ENCODE results near the gene AKAP13.

Gene AKAP13

GRCh38 chr15:85718271-85718971 lies 338.0 kb downstream of the AKAP13 start:
- DNase-seq, result no peak

DNA sequence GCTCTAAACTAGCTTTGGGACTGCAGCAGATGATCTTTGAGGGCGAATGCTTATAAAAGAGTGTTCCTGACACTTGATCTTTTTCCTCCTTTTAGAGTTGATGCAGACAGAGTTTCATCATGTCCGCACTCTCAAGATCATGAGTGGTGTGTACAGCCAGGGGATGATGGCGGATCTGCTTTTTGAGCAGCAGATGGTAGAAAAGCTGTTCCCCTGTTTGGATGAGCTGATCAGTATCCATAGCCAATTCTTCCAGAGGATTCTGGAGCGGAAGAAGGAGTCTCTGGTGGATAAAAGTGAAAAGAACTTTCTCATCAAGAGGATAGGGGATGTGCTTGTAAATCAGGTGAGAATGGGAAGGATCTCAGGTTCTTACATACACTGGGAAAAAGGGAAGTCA lies 338.6 kb downstream of the AKAP13 start:
- no peak for DNase-seq

- no peak for DNase-seq
Observed at GRCh38 chr15:85722374-85723152, 342.2 kb downstream of the AKAP13 start.

- no peak for DNase-seq
Observed at GRCh38 chr15:85723960-85724945, 343.9 kb downstream of the AKAP13 start.

GRCh38 chr15:85725019-85725418 lies 344.6 kb downstream of the AKAP13 start:
- no peak for DNase-seq

DNA sequence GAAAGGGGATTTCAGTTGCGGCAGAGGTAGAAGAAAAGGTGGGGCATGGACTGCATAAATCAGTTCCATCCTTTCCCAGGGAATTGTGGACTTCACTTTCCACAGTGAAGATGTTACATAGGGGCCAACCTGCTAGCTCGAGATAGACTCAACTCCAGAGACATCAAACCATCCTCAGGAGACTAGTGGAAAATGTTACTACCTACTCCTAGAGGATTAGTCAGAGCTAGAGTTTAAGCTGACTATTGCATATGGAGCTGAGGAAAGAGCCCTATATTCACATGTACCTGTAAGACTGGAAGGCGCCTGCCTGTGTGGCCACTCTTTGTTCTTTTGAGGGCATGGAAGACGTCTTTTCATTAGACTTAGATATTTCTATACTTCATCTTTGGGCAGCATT lies 345.2 kb downstream of the AKAP13 start:
- DNase-seq, result no peak

GRCh38 chr15:85726454-85726853 lies 346.1 kb downstream of the AKAP13 start:
- DNase-seq, result no peak

DNA sequence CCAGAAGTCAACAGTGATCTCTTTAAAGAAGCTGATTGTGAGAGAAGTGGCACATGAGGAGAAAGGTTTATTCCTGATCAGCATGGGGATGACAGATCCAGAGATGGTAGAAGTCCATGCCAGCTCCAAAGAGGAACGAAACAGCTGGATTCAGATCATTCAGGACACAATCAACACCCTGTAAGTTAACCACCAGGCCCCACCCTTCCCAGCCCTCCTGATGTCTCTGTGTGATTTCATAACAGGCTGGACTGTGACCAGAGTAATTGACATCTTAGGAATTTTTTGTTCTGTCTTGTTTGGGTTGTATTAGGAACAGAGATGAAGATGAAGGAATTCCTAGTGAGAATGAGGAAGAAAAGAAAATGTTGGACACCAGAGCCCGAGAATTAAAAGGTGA lies 346.7 kb downstream of the AKAP13 start:
- no peak for DNase-seq

GRCh38 chr15:85730001-85730820 lies 349.8 kb downstream of the AKAP13 start:
- DNase-seq, result peak in 1 of 2 donors; percentile 42

DNA sequence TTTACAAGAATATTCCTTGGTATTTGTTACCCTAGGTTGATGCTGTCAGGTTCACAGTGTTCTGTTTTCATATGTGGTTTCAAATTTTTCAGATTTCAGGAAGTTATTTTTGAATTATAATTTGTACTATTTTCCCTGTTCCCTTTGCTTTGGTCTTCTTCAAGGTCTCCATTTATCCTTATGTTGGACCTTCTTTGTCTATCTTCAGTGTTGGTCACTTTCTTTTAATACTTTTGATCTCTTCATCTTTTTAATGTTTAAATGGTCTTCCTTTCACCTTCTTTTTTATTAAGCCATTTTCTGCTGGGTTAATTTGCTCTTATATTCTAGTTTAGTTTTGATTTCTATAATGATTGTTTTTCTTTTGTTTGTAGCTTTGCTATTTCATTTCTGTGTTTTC lies 353.0 kb downstream of the AKAP13 start:
- no peak for DNase-seq

- no peak for DNase-seq
Observed at GRCh38 chr15:85737061-85737460, 356.7 kb downstream of the AKAP13 start.

DNA sequence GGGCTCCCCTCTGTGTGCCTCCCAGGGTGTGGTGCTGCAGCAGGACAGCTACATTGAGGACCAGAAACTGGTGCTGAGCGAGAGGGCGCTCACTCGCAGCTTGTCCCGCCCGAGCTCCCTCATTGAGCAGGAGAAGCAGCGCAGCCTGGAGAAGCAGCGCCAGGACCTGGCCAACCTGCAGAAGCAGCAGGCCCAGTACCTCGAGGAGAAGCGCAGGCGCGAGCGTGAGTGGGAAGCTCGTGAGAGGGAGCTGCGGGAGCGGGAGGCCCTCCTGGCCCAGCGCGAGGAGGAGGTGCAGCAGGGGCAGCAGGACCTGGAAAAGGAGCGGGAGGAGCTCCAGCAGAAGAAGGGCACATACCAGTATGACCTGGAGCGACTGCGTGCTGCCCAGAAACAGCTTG lies 360.6 kb downstream of the AKAP13 start:
- no peak for DNase-seq

- DNase-seq, result no peak
Observed at GRCh38 chr15:85741662-85742061, 361.3 kb downstream of the AKAP13 start.

- no peak for DNase-seq
Observed at GRCh38 chr15:85742186-85742821, 361.9 kb downstream of the AKAP13 start.

DNA sequence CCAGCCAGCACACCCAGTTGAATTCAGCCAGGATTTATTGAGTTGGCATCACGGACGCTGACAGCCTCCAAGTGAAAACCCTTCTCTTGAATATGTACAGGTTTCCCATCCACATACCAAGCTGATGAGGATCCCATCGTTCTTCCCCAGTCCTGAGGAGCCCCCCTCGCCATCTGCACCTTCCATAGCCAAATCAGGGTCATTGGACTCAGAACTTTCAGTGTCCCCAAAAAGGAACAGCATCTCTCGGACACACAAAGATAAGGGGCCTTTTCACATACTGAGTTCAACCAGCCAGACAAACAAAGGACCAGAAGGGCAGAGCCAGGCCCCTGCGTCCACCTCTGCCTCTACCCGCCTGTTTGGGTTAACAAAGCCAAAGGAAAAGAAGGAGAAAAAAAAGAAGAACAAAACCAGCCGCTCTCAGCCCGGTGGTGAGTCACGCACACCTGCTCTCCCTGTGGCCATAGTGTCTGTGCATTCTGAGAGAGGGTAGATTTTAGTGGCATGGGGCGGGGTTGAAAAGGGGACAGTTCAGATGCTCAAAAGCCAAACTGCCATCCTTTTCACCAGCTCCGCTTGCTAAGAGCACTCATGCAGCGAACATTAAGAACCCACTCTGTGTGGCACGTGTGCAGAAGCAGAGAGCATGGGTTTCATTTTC lies 363.1 kb downstream of the AKAP13 start:
- no peak for DNase-seq

DNA sequence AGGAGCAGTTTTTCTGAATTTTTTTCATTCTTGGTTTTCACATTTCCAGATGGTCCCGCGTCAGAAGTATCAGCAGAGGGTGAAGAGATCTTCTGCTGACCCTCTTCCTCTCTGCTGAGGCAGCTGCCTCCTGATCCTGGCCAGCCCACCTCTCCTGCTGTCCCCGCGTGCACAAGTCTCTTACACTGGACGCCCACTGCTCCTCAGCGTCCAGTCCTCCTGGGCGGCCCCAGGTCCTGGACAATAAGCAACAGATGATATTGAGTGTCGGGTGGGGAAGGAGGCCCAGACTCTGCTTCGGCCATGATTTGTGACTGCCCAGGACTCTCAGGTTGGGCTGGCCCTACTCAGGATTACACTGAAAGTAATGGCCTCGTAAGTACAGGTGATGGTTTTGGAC lies 364.2 kb downstream of the AKAP13 start:
- DNase-seq, result no peak

DNA sequence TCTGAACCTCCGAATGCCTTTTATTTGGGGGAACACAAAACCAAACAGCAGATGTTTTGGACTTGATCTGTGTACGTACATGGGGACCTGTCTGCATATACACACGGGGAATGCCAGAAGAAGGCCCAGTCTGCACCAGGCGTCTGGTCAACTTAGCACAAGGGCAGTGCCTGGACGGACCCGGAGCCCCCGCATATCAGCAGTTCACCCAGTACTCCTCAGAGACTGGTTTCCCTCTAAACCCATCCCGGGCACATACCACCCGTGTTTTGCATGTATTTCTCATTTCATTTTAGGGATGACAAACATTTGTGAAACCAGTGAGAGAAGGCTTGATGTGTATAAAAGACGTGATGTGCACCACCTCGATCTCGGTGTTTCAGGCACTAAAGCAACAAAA lies 364.6 kb downstream of the AKAP13 start:
- DNase-seq, result no peak

- DNase-seq, result no peak
Observed at GRCh38 chr15:85745525-85746150, 365.2 kb downstream of the AKAP13 start.

DNA sequence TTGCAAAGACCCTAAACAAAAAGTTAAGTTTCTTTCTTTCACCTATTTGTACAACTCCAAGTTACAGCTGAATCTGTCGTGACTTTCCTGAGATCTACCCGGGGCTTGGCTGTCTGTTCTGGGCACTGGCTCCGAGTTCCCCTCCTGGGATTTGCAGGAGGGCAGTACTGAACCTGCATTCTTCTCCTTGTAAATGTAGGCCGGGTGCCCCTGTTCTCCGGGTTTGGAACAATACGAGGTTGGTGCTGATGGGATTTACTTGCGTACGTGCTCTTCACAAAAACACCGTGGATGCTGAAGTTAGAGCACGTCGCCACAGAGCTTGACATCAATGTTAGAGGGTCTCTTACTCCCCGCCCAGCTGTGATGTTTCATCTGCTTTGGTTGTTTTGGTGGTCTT lies 366.2 kb downstream of the AKAP13 start:
- no peak for DNase-seq

GRCh38 chr15:85748176-85748575 lies 367.8 kb downstream of the AKAP13 start:
- DNase-seq, result no peak

GRCh38 chr15:85748729-85749128 lies 368.3 kb downstream of the AKAP13 start:
- DNase-seq, result no peak
